Mucosa of rectum (tissue), 2 donors: ENCODE measurements around the gene ZFAND3.

Experiments
- H3K27ac ChIP-seq, 2 donors: one replicate each; pipeline ENCODE4 v1.7.0; 2013; ENCODE audit warnings: inconsistent platforms in 2 of 2, low read depth in 2 of 2, low read length in 2 of 2
- H3K27me3 ChIP-seq, 2 donors: one replicate each; pipeline ENCODE4 v1.7.0; 2013; ENCODE audit warnings: low read length in 2 of 2; ENCODE audit not compliant: control insufficient read depth in 2 of 2, insufficient read depth in 2 of 2
- H3K36me3 ChIP-seq, 2 donors: one replicate each; pipeline ENCODE4 v1.7.0; 2013; ENCODE audit warnings: low read length in 2 of 2; ENCODE audit not compliant: control insufficient read depth in 2 of 2, insufficient read depth in 2 of 2
- H3K4me1 ChIP-seq, 2 donors: one replicate each; pipeline ENCODE4 v1.7.0; 2013; ENCODE audit warnings: low read length in 2 of 2, mild to moderate bottlenecking in 1 of 2; ENCODE audit not compliant: control insufficient read depth in 2 of 2, insufficient read depth in 2 of 2
- H3K4me3 ChIP-seq, 2 donors: one replicate each; pipeline ENCODE4 v1.7.0; 2013; ENCODE audit warnings: low read length in 2 of 2
- H3K9ac ChIP-seq, 2 donors: one replicate each; pipeline ENCODE4 v1.7.0; 2013; ENCODE audit warnings: low read length in 2 of 2, low read depth in 1 of 2, mild to moderate bottlenecking in 1 of 2
- H3K9me3 ChIP-seq, 2 donors: one replicate each; pipeline ENCODE4 v1.7.0; 2013; ENCODE audit warnings: low read length in 2 of 2; ENCODE audit not compliant: control insufficient read depth in 2 of 2
- donor health status: healthy.
- donor health status: Normal muscosa, but diverticular disease.

The ZFAND3 gene

DNA sequence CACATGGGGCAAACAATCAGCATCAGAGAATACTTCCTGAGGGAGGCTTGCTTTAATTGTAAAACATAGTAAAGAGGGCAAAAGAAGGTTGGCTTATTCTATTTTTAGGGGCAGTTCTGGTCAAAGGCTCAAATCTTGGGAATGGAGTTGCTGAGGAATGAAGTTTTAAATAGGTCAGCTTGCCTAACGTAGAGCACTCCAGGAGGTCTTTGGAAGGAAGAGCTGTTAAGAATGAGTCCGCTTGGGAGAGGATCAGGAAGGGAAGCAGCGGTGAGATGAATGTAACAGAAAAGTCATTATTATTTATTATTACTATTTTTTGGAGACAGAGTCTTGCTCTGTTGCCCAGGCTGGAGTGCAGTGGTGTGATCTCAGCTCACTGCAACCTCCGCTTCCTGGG lies 108.7 kb downstream of the ZFAND3 start:
- no peaks in the 10 kb centered on the region for H3K9me3 ChIP-seq
- no peak overlapping the region for H3K9ac ChIP-seq
- peaks cover 4 to 5% of the 10 kb centered on the region in 2 donors for H3K4me1 ChIP-seq
- H3K27me3 ChIP-seq = no peaks in the 10 kb centered on the region
- no peak overlapping the region for H3K4me3 ChIP-seq
- no peak overlapping the region for H3K27ac ChIP-seq
- H3K36me3 ChIP-seq = no peaks in the 10 kb centered on the region

DNA sequence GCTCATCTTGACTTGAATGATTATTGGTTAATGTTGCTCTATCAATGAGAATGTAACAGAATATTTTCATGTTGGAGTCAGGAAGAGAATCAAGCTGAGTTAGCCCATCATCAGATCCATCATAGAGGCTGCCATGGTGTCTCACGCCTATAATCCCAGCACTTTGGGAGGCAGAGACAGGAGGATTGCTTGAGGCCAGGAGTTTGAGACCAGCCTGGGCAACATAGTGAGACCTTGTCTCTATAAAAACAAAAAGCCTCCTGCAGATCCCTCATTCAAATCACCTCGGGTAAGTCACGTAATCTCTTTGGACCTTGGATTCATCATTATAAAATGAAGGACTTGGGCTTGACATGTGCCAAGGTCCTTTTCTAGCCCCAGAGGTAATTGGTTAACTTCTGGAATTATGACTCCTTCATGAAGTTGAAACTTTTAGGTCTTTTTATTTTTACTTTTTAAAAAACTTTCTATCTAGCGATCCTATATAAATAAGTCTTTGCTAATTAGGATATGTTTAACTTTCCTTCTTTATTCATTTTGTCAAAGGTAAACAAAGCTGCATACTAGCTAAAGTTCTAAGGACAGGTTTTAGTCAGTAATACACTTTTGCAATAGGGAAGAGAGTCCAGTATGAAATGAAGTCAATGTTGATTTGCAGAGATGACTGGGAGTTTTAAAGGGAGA lies 110.9 kb downstream of the ZFAND3 start:
- H3K27me3 ChIP-seq = no peaks in the 10 kb centered on the region
- H3K4me1 ChIP-seq = peaks cover 4 to 5% of the 10 kb centered on the region in 2 donors
- H3K9ac ChIP-seq = no peak overlapping the region
- H3K36me3 ChIP-seq = no peaks in the 10 kb centered on the region
- H3K9me3 ChIP-seq = no peaks in the 10 kb centered on the region
- no peak overlapping the region for H3K4me3 ChIP-seq
- no peak overlapping the region for H3K27ac ChIP-seq

- Histone ChIP-seq H3K27me3 (no peaks in the 10 kb centered on the region), H3K4me1 (peaks cover 4 to 5% of the 10 kb centered on the region in 2 donors), H3K4me3 (no peak overlapping the region), H3K9me3 (no peaks in the 10 kb centered on the region), H3K9ac (no peak overlapping the region), H3K36me3 (no peaks in the 10 kb centered on the region), H3K27ac (no peak overlapping the region)
Measured at GRCh38 chr6:37931066-37931465, 111.5 kb downstream of the ZFAND3 start.

DNA sequence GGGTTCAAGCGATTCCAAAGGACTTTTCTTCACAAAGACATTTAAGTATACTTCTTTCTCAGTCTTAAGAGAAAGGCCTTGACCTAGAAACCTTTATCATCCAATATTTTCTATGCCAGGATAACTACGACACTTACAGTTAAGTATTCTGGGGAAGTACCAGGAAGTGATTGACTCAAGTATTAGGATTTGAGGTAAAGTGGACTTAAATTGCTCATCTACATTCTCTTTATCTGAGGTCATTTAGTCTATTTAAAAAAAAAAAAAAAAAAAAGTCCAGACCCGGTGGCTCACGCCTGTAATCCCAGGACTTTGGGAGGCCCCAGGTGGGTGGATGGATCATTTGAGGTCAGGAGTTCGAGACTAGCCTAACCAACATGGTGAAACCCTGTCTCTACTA lies 114.7 kb downstream of the ZFAND3 start:
- H3K36me3 ChIP-seq = no peaks in the 10 kb centered on the region
- H3K27me3 ChIP-seq = no peaks in the 10 kb centered on the region
- H3K4me3 ChIP-seq = no peak overlapping the region
- no peak overlapping the region for H3K9ac ChIP-seq
- no peaks in the 10 kb centered on the region for H3K9me3 ChIP-seq
- peaks cover 4 to 5% of the 10 kb centered on the region in 2 donors for H3K4me1 ChIP-seq
- H3K27ac ChIP-seq = no peak overlapping the region

GRCh38 chr6:37936150-37936549 lies 116.6 kb downstream of the ZFAND3 start:
- H3K9ac ChIP-seq = no peak overlapping the region
- no peaks in the 10 kb centered on the region for H3K36me3 ChIP-seq
- no peaks in the 10 kb centered on the region for H3K27me3 ChIP-seq
- H3K4me1 ChIP-seq = peaks cover 0 to under 1% of the 10 kb centered on the region in 2 donors
- no peaks in the 10 kb centered on the region for H3K9me3 ChIP-seq
- no peak overlapping the region for H3K27ac ChIP-seq
- H3K4me3 ChIP-seq = no peak overlapping the region

DNA sequence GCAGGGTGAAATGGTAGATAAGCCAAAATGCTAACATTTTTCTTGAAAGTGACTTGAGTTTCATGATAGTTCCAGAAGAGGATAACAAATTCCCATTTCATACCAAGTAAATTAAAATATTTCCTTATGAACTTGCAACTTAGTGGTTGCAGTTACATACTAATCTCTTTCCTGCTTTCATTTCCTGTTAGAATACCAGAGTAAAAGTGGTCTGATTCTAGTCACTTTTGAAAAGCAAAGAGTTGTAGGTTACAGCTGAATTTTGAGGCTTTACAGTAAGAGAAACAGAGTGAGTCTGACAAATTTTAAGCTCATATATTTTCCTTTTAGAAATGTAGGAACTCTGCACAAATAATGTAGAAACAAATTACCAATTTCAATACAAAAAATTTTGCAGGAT lies 117.4 kb downstream of the ZFAND3 start:
- H3K9me3 ChIP-seq = no peaks in the 10 kb centered on the region
- no peaks in the 10 kb centered on the region for H3K27me3 ChIP-seq
- no peak overlapping the region for H3K9ac ChIP-seq
- H3K4me3 ChIP-seq = no peak overlapping the region
- no peak overlapping the region for H3K27ac ChIP-seq
- no peaks in the 10 kb centered on the region for H3K36me3 ChIP-seq
- H3K4me1 ChIP-seq = no peaks in the 10 kb centered on the region

DNA sequence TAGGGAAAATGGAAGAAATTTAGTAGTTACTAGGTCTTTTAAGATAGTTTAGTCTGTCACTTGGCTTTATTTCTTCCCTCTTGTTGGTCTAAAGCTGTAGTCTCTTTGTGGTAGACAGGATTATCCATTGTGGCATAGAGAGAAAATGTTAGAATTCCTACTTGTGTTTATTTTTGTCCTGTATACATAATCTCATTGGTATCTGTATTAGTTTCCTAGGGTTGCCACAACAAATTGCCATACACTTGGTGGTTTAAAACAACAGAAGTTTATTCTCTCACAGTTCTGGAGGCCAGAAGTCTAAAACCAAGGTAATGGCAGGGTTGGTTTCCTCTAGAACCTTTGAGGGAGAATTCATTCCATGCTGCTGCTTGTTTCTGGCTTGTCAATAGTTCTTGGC lies 119.4 kb downstream of the ZFAND3 start:
- Histone ChIP-seq H3K4me3 (no peak overlapping the region), H3K9ac (no peak overlapping the region), H3K27me3 (no peaks in the 10 kb centered on the region), H3K9me3 (no peaks in the 10 kb centered on the region), H3K4me1 (no peaks in the 10 kb centered on the region), H3K27ac (no peak overlapping the region), H3K36me3 (no peaks in the 10 kb centered on the region)

DNA sequence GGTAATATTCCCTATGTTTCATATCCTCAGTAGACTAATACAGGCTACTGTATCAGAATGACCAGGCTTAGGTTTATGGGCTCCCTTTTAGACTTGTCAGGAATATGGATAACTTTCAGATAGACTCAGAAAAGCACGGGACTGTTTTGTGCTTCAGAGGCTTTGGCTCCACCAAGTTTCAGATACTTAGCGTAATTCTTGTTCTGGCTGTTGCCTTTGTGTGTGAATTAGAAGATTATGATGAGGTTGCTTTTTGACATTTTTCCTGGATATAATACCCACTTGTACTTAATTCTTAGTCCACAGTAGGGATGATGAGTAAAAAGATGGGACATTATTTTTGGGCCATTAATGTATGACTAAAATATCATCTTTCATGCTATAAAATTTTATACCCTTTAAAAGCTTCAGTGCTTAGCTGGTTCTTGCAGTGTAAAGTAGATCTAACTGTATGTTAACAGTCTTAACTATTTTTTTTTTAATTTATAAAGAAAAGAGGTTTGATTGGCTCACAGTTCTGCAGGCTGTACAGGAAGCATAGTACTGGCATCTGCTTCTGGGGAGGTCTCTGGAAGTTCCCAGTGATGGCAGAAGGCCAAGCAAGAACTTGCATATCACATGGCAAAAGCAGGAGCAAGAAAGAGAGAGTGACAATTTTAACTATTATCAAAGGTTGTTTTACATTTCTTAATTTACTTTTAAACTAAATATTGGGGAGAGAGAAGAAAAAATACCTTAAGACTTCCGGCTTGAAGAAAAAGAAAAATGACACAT lies 120.7 kb downstream of the ZFAND3 start:
- Histone ChIP-seq H3K36me3 (no peaks in the 10 kb centered on the region), H3K9me3 (no peaks in the 10 kb centered on the region), H3K27me3 (no peaks in the 10 kb centered on the region), H3K4me1 (no peaks in the 10 kb centered on the region), H3K9ac (no peak overlapping the region), H3K4me3 (no peak overlapping the region), H3K27ac (no peak overlapping the region)

GRCh38 chr6:37941871-37942270 lies 122.3 kb downstream of the ZFAND3 start:
- H3K4me3 ChIP-seq = no peak overlapping the region
- no peaks in the 10 kb centered on the region for H3K36me3 ChIP-seq
- no peaks in the 10 kb centered on the region for H3K9me3 ChIP-seq
- H3K27ac ChIP-seq = no peak overlapping the region
- no peaks in the 10 kb centered on the region for H3K4me1 ChIP-seq
- no peaks in the 10 kb centered on the region for H3K27me3 ChIP-seq
- H3K9ac ChIP-seq = no peak overlapping the region

DNA sequence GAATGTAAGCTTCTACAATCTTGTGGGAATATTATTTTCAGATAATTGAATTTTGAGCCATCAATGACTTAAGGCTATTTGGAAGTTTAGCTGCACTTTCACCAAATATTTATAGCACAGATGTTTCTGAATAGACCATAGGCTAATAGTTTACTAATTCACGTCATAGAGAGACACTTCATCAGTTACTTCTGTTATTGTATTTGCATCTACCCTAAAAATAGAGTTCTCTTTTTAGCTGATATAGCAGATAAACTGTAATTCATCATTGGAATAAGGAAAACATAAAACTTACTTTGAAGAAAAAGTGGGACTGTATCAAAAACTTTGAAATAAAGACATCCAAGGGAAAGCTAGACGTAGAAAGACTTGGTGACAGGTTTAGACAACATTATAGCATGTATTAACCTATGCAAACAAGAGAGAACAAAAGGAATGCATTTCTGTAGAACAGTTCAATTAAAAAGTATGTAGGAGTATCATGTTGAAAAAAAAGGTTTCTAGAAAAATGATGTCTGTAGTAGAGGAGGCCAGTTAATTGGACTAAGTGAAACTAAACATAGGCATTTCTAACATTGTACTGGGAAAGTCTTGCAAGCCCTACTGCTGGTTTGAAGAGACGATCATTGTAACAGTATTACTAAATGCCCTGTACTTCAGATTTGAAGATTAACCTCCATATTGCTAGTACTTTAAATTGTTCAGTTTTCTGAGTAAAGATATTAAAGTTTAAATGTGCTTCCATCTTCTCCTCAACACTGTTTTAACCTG lies 123.3 kb downstream of the ZFAND3 start:
- Histone ChIP-seq H3K27ac (no peak overlapping the region), H3K4me1 (no peaks in the 10 kb centered on the region), H3K9ac (no peak overlapping the region), H3K4me3 (no peak overlapping the region), H3K27me3 (no peaks in the 10 kb centered on the region), H3K9me3 (no peaks in the 10 kb centered on the region), H3K36me3 (no peaks in the 10 kb centered on the region)
